GM23338 (cell line): Measurements from ENCODE around the gene GAL3ST2. TPM values are rescaled to one million over a fixed set of nuclear protein-coding genes. Genes with fewer than 3 reads are reported as not detected.

Experiments
- ATAC-seq: fragments of 200-7000 bp; cut with Tn5 transposase; 3 replicates; pipeline ENCODE4 v1.9.1; 2020
- DNase-seq: peaks from one replicate; pipeline ENCODE4 v3.0.0-alpha.2; 2015; ENCODE audit warnings: low spot score
- H2AFZ ChIP-seq: fragments of 200-600 bp; sonication (generic); 2 replicates; pipeline ENCODE4 v1.8.0; 2016; ENCODE audit warnings: antibody characterized with exemption, mild to moderate bottlenecking, moderate library complexity
- H3F3A ChIP-seq: fragments of 200-600 bp; sonication (generic); replicated peaks from 2 replicates; pipeline ENCODE4 v1.8.0; 2017; ENCODE audit warnings: antibody characterized with exemption, mixed run types, low read depth
- H3K27ac ChIP-seq: fragments of 200-600 bp; sonication (generic); 2 replicates; pipeline ENCODE4 v1.6.1; 2016; ENCODE audit warnings: low read depth
- H3K27me3 ChIP-seq: fragments of 200-600 bp; sonication (generic); 2 replicates; pipeline ENCODE4 v1.8.0; 2016; ENCODE audit warnings: mild to moderate bottlenecking, mixed run types, moderate library complexity; ENCODE audit not compliant: insufficient read depth
- H3K36me3 ChIP-seq: fragments of 200-600 bp; sonication (generic); 2 replicates; pipeline ENCODE4 v1.8.0; 2016; ENCODE audit warnings: mild to moderate bottlenecking; ENCODE audit not compliant: insufficient read depth
- H3K4me1 ChIP-seq: fragments of 200-600 bp; sonication (generic); 2 replicates; pipeline ENCODE4 v1.8.0; 2016; ENCODE audit warnings: mild to moderate bottlenecking, moderate library complexity; ENCODE audit not compliant: insufficient read depth
- H3K4me2 ChIP-seq: fragments of 200-600 bp; sonication (generic); 2 replicates; pipeline ENCODE4 v1.7.1; 2017; ENCODE audit warnings: mixed run types
- H3K4me3 ChIP-seq: fragments of 200-600 bp; sonication (generic); 2 replicates; pipeline ENCODE4 v1.6.1; 2016; ENCODE audit warnings: mixed run types
- H3K79me2 ChIP-seq: fragments of 200-600 bp; sonication (generic); replicated peaks from 2 replicates; pipeline ENCODE4 v1.8.0; 2017; ENCODE audit warnings: mild to moderate bottlenecking; ENCODE audit not compliant: insufficient read depth
- H3K9me2 ChIP-seq: fragments of 200-600 bp; sonication (generic); 2 replicates; pipeline ENCODE4 v1.8.0; 2017; ENCODE audit not compliant: insufficient read depth
- H4K20me1 ChIP-seq: fragments of 200-600 bp; sonication (generic); replicated peaks from 2 replicates; pipeline ENCODE4 v1.8.0; 2017; ENCODE audit warnings: mild to moderate bottlenecking; ENCODE audit not compliant: insufficient read depth
- H3K27ac Mint-ChIP-seq: 2 replicates; pipeline ENCODE4 v1.8.0; 2020; ENCODE audit warnings: inconsistent platforms, mild to moderate bottlenecking, moderate library complexity, mixed read lengths
- H3K27me3 Mint-ChIP-seq: 3 replicates; pipeline ENCODE4 v1.8.0; 2022; ENCODE audit warnings: low read depth, mild to moderate bottlenecking, moderate library complexity, mixed read lengths, inconsistent platforms; ENCODE audit not compliant: insufficient read depth, poor library complexity
- H3K36me3 Mint-ChIP-seq: 3 replicates; pipeline ENCODE4 v1.8.0; 2021; ENCODE audit warnings: low read depth, mild to moderate bottlenecking, inconsistent platforms, moderate library complexity, mixed read lengths
- H3K4me1 Mint-ChIP-seq: 3 replicates; pipeline ENCODE4 v1.8.0; 2020; ENCODE audit warnings: mild to moderate bottlenecking, inconsistent platforms, mixed read lengths
- H3K4me3 Mint-ChIP-seq: 3 replicates; pipeline ENCODE4 v1.8.0; 2021; ENCODE audit warnings: moderate library complexity, mild to moderate bottlenecking, inconsistent platforms, mixed read lengths
- H3K9me3 Mint-ChIP-seq: 3 replicates; pipeline ENCODE4 v1.8.0; 2020; ENCODE audit warnings: moderate library complexity, mild to moderate bottlenecking, inconsistent platforms, mixed read lengths
- CREB1 ChIP-seq: fragments of 250-450 bp; sonication (Bioruptor Pico); IDR thresholded peaks from 2 replicates; pipeline ENCODE4 v1.5.0; 2020; ENCODE audit warnings: low read depth, mild to moderate bottlenecking, moderate library complexity
- EZH2 ChIP-seq: fragments of 200-600 bp; sonication (generic); IDR thresholded peaks from one replicate; pipeline ENCODE4 v1.8.0; 2017; ENCODE audit warnings: antibody characterized with exemption, mild to moderate bottlenecking, low read depth; ENCODE audit not compliant: unreplicated experiment
- JUNB ChIP-seq: IDR thresholded peaks from one replicate; pipeline ENCODE4 v1.6.1; 2016; ENCODE audit warnings: antibody characterized with exemption; ENCODE audit not compliant: unreplicated experiment
- POLR2AphosphoS5 ChIP-seq: IDR thresholded peaks from 2 replicates; pipeline ENCODE4 v1.6.1; 2016; ENCODE audit warnings: antibody characterized with exemption, low read depth
- ZNF114 ChIP-seq: fragments of 250-450 bp; sonication (Bioruptor Pico); IDR thresholded peaks from 2 replicates; pipeline ENCODE4 v1.5.0; 2020; ENCODE audit warnings: mild to moderate bottlenecking, moderate library complexity
- ZNF462 ChIP-seq: fragments of 250-450 bp; sonication (Bioruptor Pico); IDR thresholded peaks from 2 replicates; pipeline ENCODE4 v1.5.0; 2020; ENCODE audit warnings: mild to moderate bottlenecking, moderate library complexity
- polyA plus RNA-seq: library from polyadenylated mRNA; unstranded; fragments of >200 nt; fragmentation: Nextera tagmentation; extraction: Ambion mirVana; gene quantifications from 2 replicates; pipeline ENCODE4 v1.2.1, GENCODE V29; 2016
- total RNA-seq: library from RNA; depleted of rRNA; stranded (reverse); fragments of >200 nt; shearing (Covaris generic); gene quantifications from 2 replicates; pipeline ENCODE4 v1.2.3, GENCODE V29; 2014

The GAL3ST2 gene
- total and polyA plus RNA-seq, 2 experiments from 2014 or later = 0.19 to 0.24 TPM

- TF ChIP-seq ZNF462 (CRISPR knock-in tag) (no peak), JUNB (no peak), EZH2 (no peak), ZNF114 (CRISPR knock-in tag) (no peak), CREB1 (CRISPR knock-in tag) (no peak)
Observed at GRCh38 chr2:241801611-241802420, 25.2 kb downstream of the GAL3ST2 start (continued).

- Histone ChIP-seq H3K27me3 (peaks cover 23% of the 10 kb centered on the region), H3K4me3 (peak overlapping the region; percentile 62), H4K20me1 (no peaks in the 10 kb centered on the region), H2AFZ (peak overlapping the region; percentile 88), H3K4me1 (peaks cover 9% of the 10 kb centered on the region; the same call in 1 of the 2 replicates), H3K9me2 (no peaks in the 10 kb centered on the region), H3K27ac (no peak overlapping the region), H3K4me2 (peak overlapping the region; percentile 83), H3K79me2 (no peaks in the 10 kb centered on the region), H3F3A (no peaks in the 10 kb centered on the region), H3K36me3 (no peaks in the 10 kb centered on the region)
- peak; percentile 4 for ATAC-seq
- H3K27ac Mint-ChIP-seq = no peak overlapping the region
- TF ChIP-seq POLR2AphosphoS5 (0 out of 2 replicates have a peak, but pooled peaks have one; percentile 7), CREB1 (CRISPR knock-in tag) (no peak)
- no peaks in the 10 kb centered on the region for H3K9me3 Mint-ChIP-seq
- no peak for DNase-seq
- H3K36me3 Mint-ChIP-seq = no peaks in the 10 kb centered on the region
- H3K4me3 Mint-ChIP-seq = no peak overlapping the region
- peaks cover 22% of the 10 kb centered on the region for H3K27me3 Mint-ChIP-seq
- H3K4me1 Mint-ChIP-seq = peaks cover 1% of the 10 kb centered on the region; the same call in 1 of the 3 replicates
Observed at GRCh38 chr2:241802421-241803318, 26.0 kb downstream of the GAL3ST2 start.
